ENCODE measurements around the gene GAB2.

The GAB2 gene

GRCh38 chr11:78209478-78209877, 208.1 kb downstream of the GAB2 start:
- H3K14ac ChIP-seq (ENCODE audit: low read length), result no peak overlapping the region
- peaks cover 8 to 52% of the 10 kb centered on the region in 2 donors for H3K36me3 ChIP-seq (replicated peaks in 1 of 2; ENCODE audit: control insufficient read depth in 2 of 2, insufficient read depth in 2 of 2, low read length in 2 of 2)
- peaks cover 3 to 10% of the 10 kb centered on the region in 2 donors for H3K9me3 ChIP-seq (replicated peaks in 1 of 2; ENCODE audit: control insufficient read depth in 2 of 2, insufficient read depth in 1 of 2, low read depth in 1 of 2, low read length in 2 of 2)
- H3K4me2 ChIP-seq (ENCODE audit: insufficient read depth, low read length, poor library complexity, severe bottlenecking), result no peak overlapping the region
- H2BK12ac ChIP-seq (ENCODE audit: low read length), result no peak overlapping the region
- no peak overlapping the region for H3K4ac ChIP-seq (ENCODE audit: low read length)
- no peaks in the 10 kb centered on the region for H3K79me1 ChIP-seq (ENCODE audit: low read depth, low read length)
- H3K18ac ChIP-seq (ENCODE audit: low read length), result no peak overlapping the region
- H3K27ac ChIP-seq (replicated peaks; ENCODE audit: low read length), result no peak overlapping the region
- no peak overlapping the region for H2AFZ ChIP-seq (ENCODE audit: low read length)
- no peak overlapping the region for H3K23ac ChIP-seq (ENCODE audit: low read depth, low read length, poor library complexity)
- peak overlapping the region; percentile 13 for H3K9ac ChIP-seq (ENCODE audit: low read depth, low read length, poor library complexity)
- H3K27me3 ChIP-seq (ENCODE audit: control insufficient read depth in 3 of 3, insufficient read depth in 3 of 3, low read depth in 1 of 3, low read length in 3 of 3), result no peaks in the 10 kb centered on the region
- no peak overlapping the region for H2BK120ac ChIP-seq (ENCODE audit: low read depth, low read length)
- H2BK15ac ChIP-seq (ENCODE audit: low read length), result no peak overlapping the region
- H3K4me3 ChIP-seq (ENCODE audit: low read length in 2 of 2), result no peak overlapping the region
- peaks cover 0 to 4% of the 10 kb centered on the region in 2 donors for H3K4me1 ChIP-seq (ENCODE audit: control insufficient read depth in 2 of 2, insufficient read depth in 1 of 2, low read depth in 1 of 2, low read length in 2 of 2)
- DNase-seq (ENCODE audit: low spot score), result no peak
- no peak overlapping the region for H4K91ac ChIP-seq (ENCODE audit: low read depth, low read length, poor library complexity)
- H4K8ac ChIP-seq (ENCODE audit: low read depth, low read length), result no peak overlapping the region
- H2BK5ac ChIP-seq (ENCODE audit: low read length), result peak overlapping the region; percentile 17
- H2AK5ac ChIP-seq (ENCODE audit: low read depth, low read length), result no peak overlapping the region
- WGBS, 2 donors (ENCODE audit: extremely low coverage in 2 of 2, insufficient read length in 2 of 2, insufficient replicate concordance in 1 of 2), result no CpG with 5 or more reads among the region's 18 CpGs

- Histone ChIP-seq H3K18ac (ENCODE audit: low read length) (peak overlapping the region; percentile 22), H2BK5ac (ENCODE audit: low read length) (peak overlapping the region; percentile 17), H3K9me3 (replicated peaks in 1 of 2; ENCODE audit: control insufficient read depth in 2 of 2, insufficient read depth in 1 of 2, low read depth in 1 of 2, low read length in 2 of 2) (peaks cover 3 to 10% of the 10 kb centered on the region in 2 donors), H3K36me3 (replicated peaks in 1 of 2; ENCODE audit: control insufficient read depth in 2 of 2, insufficient read depth in 2 of 2, low read length in 2 of 2) (peaks cover 7 to 44% of the 10 kb centered on the region in 2 donors), H3K4me3 (ENCODE audit: low read length in 2 of 2) (no peak overlapping the region), H2AK5ac (ENCODE audit: low read depth, low read length) (no peak overlapping the region), H2AFZ (ENCODE audit: low read length) (no peak overlapping the region), H4K8ac (ENCODE audit: low read depth, low read length) (no peak overlapping the region), H2BK12ac (ENCODE audit: low read length) (no peak overlapping the region), H3K4me2 (ENCODE audit: insufficient read depth, low read length, poor library complexity, severe bottlenecking) (no peak overlapping the region), H3K27me3 (ENCODE audit: control insufficient read depth in 3 of 3, insufficient read depth in 3 of 3, low read depth in 1 of 3, low read length in 3 of 3) (no peaks in the 10 kb centered on the region), H3K4ac (ENCODE audit: low read length) (no peak overlapping the region), H3K9ac (ENCODE audit: low read depth, low read length, poor library complexity) (peak overlapping the region; percentile 10), H2BK15ac (ENCODE audit: low read length) (peak overlapping the region; percentile 6), H3K79me1 (ENCODE audit: low read depth, low read length) (no peaks in the 10 kb centered on the region), H3K4me1 (ENCODE audit: control insufficient read depth in 2 of 2, insufficient read depth in 1 of 2, low read depth in 1 of 2, low read length in 2 of 2) (no peaks in the 10 kb centered on the region), H2BK120ac (ENCODE audit: low read depth, low read length) (no peak overlapping the region), H3K14ac (ENCODE audit: low read length) (no peak overlapping the region), H3K23ac (ENCODE audit: low read depth, low read length, poor library complexity) (peak overlapping the region; percentile 56), H3K27ac (replicated peaks; ENCODE audit: low read length) (no peak overlapping the region), H4K91ac (ENCODE audit: low read depth, low read length, poor library complexity) (no peak overlapping the region)
- no peak for DNase-seq (ENCODE audit: low spot score)
- WGBS, 2 donors (ENCODE audit: extremely low coverage in 2 of 2, insufficient read length in 2 of 2, insufficient replicate concordance in 1 of 2), result no CpG with 5 or more reads among the region's 16 CpGs
Measured at GRCh38 chr11:78208257-78209165, 209.1 kb downstream of the GAB2 start.

DNA sequence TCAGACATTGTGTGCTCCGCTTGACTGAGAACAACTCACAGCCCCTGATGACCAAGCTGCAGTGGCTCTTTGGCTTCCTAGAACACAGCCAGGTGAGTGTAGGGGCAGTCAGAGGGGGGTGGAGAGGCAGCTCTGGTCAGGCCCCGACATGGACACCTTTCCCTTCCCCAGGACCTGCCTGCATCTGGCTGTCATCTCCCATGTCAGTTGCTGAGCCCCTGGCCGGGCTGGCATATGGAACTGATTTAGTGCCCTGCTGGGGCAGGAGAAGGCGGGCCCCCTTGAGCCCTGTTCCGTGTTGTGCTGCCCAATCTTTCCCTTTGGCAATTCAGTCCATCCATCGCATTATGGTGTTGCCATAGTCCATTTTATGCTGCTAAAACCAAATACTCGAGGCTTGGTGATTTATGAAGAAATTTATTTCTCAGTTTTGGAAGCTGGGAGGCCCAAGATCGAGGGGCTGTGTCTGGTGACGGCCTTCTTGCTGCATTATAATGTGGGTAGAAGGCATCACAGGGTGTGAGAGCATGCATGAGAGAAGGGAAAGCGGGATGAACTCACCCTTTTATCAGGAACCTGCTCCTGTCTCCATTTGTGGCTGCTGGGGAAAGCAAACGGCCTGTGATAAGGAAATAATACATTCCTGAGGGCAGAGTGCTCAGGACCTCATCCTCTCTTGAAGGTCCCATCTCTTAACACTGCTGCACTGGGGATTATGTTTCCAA, 209.9 kb downstream of the GAB2 start:
- H3K36me3 ChIP-seq (replicated peaks in 1 of 2; ENCODE audit: control insufficient read depth in 2 of 2, insufficient read depth in 2 of 2, low read length in 2 of 2), result peaks cover 7 to 39% of the 10 kb centered on the region in 2 donors
- no peak overlapping the region for H3K18ac ChIP-seq (ENCODE audit: low read length)
- no peak overlapping the region for H2AFZ ChIP-seq (ENCODE audit: low read length)
- no peak overlapping the region for H2BK5ac ChIP-seq (ENCODE audit: low read length)
- no peak overlapping the region for H3K4me2 ChIP-seq (ENCODE audit: insufficient read depth, low read length, poor library complexity, severe bottlenecking)
- no peak overlapping the region for H2BK120ac ChIP-seq (ENCODE audit: low read depth, low read length)
- H3K4me1 ChIP-seq (ENCODE audit: control insufficient read depth in 2 of 2, insufficient read depth in 1 of 2, low read depth in 1 of 2, low read length in 2 of 2), result no peaks in the 10 kb centered on the region
- H3K14ac ChIP-seq (ENCODE audit: low read length), result peak overlapping the region; percentile 4
- no peak overlapping the region for H2BK12ac ChIP-seq (ENCODE audit: low read length)
- H3K27ac ChIP-seq (replicated peaks; ENCODE audit: low read length), result no peak overlapping the region
- H4K91ac ChIP-seq (ENCODE audit: low read depth, low read length, poor library complexity), result no peak overlapping the region
- no peak overlapping the region for H3K4ac ChIP-seq (ENCODE audit: low read length)
- no peak overlapping the region for H3K4me3 ChIP-seq (ENCODE audit: low read length in 2 of 2)
- H3K9ac ChIP-seq (ENCODE audit: low read depth, low read length, poor library complexity), result no peak overlapping the region
- H2BK15ac ChIP-seq (ENCODE audit: low read length), result no peak overlapping the region
- no peak overlapping the region for H4K8ac ChIP-seq (ENCODE audit: low read depth, low read length)
- no CpG with 5 or more reads among the region's 11 CpGs for WGBS, 2 donors (ENCODE audit: extremely low coverage in 2 of 2, insufficient read length in 2 of 2, insufficient replicate concordance in 1 of 2)
- H3K9me3 ChIP-seq (replicated peaks in 1 of 2; ENCODE audit: control insufficient read depth in 2 of 2, insufficient read depth in 1 of 2, low read depth in 1 of 2, low read length in 2 of 2), result peaks cover 0 to 10% of the 10 kb centered on the region in 2 donors
- no peak for DNase-seq (ENCODE audit: low spot score)
- no peaks in the 10 kb centered on the region for H3K27me3 ChIP-seq (ENCODE audit: control insufficient read depth in 3 of 3, insufficient read depth in 3 of 3, low read depth in 1 of 3, low read length in 3 of 3)
- no peak overlapping the region for H2AK5ac ChIP-seq (ENCODE audit: low read depth, low read length)
- no peaks in the 10 kb centered on the region for H3K79me1 ChIP-seq (ENCODE audit: low read depth, low read length)
- no peak overlapping the region for H3K23ac ChIP-seq (ENCODE audit: low read depth, low read length, poor library complexity)

GRCh38 chr11:78205691-78206090, 211.9 kb downstream of the GAB2 start:
- Histone ChIP-seq H3K4me3 (ENCODE audit: low read length in 2 of 2) (no peak overlapping the region), H3K18ac (ENCODE audit: low read length) (no peak overlapping the region), H3K27ac (replicated peaks; ENCODE audit: low read length) (no peak overlapping the region), H3K4ac (ENCODE audit: low read length) (no peak overlapping the region), H3K9me3 (replicated peaks in 1 of 2; ENCODE audit: control insufficient read depth in 2 of 2, insufficient read depth in 1 of 2, low read depth in 1 of 2, low read length in 2 of 2) (no peaks in the 10 kb centered on the region), H3K23ac (ENCODE audit: low read depth, low read length, poor library complexity) (no peak overlapping the region), H4K91ac (ENCODE audit: low read depth, low read length, poor library complexity) (no peak overlapping the region), H2AK5ac (ENCODE audit: low read depth, low read length) (no peak overlapping the region), H3K4me1 (ENCODE audit: control insufficient read depth in 2 of 2, insufficient read depth in 1 of 2, low read depth in 1 of 2, low read length in 2 of 2) (no peaks in the 10 kb centered on the region), H3K79me1 (ENCODE audit: low read depth, low read length) (no peaks in the 10 kb centered on the region), H3K4me2 (ENCODE audit: insufficient read depth, low read length, poor library complexity, severe bottlenecking) (no peak overlapping the region), H3K36me3 (replicated peaks in 1 of 2; ENCODE audit: control insufficient read depth in 2 of 2, insufficient read depth in 2 of 2, low read length in 2 of 2) (peaks cover 7 to 37% of the 10 kb centered on the region in 2 donors), H3K9ac (ENCODE audit: low read depth, low read length, poor library complexity) (no peak overlapping the region), H3K14ac (ENCODE audit: low read length) (no peak overlapping the region), H2BK120ac (ENCODE audit: low read depth, low read length) (no peak overlapping the region), H2BK5ac (ENCODE audit: low read length) (no peak overlapping the region), H2AFZ (ENCODE audit: low read length) (no peak overlapping the region), H2BK12ac (ENCODE audit: low read length) (no peak overlapping the region), H3K27me3 (ENCODE audit: control insufficient read depth in 3 of 3, insufficient read depth in 3 of 3, low read depth in 1 of 3, low read length in 3 of 3) (no peaks in the 10 kb centered on the region), H2BK15ac (ENCODE audit: low read length) (no peak overlapping the region), H4K8ac (ENCODE audit: low read depth, low read length) (no peak overlapping the region)
- no peak for DNase-seq (ENCODE audit: low spot score)
- WGBS, 2 donors (ENCODE audit: extremely low coverage in 2 of 2, insufficient read length in 2 of 2, insufficient replicate concordance in 1 of 2), result no CpG with 5 or more reads among the region's 7 CpGs

Data from neuronal stem cell (in vitro differentiated cells).